HG02938 (cell line): ENCODE results near the gene BIRC5.

ENCODE experiments used
- ATAC-seq: cut with Tn5 transposase; IDR thresholded peaks from one replicate; pipeline ENCODE4 v1.9.1; 2021; ENCODE audit warnings: mild to moderate bottlenecking, moderate library complexity; ENCODE audit not compliant: unreplicated experiment

BIRC5 gene

GRCh38 chr17:78255029-78255656 lies 41.1 kb downstream of the BIRC5 start:
- ATAC-seq: no peak

GRCh38 chr17:78255953-78256706 lies 42.1 kb downstream of the BIRC5 start:
- no peak for ATAC-seq

GRCh38 chr17:78256707-78257591 lies 42.9 kb downstream of the BIRC5 start:
- no peak for ATAC-seq

GRCh38 chr17:78257810-78258322 lies 43.8 kb downstream of the BIRC5 start:
- no peak for ATAC-seq

- no peak for ATAC-seq
Measured at GRCh38 chr17:78258323-78259191, 44.5 kb downstream of the BIRC5 start.

GRCh38 chr17:78259192-78259554 lies 45.1 kb downstream of the BIRC5 start:
- no peak for ATAC-seq

- no peak for ATAC-seq
Measured at GRCh38 chr17:78263063-78263735, 49.1 kb downstream of the BIRC5 start.

GRCh38 chr17:78263736-78264340 lies 49.8 kb downstream of the BIRC5 start:
- ATAC-seq: no peak

- no peak for ATAC-seq
Measured at GRCh38 chr17:78264590-78264989, 50.5 kb downstream of the BIRC5 start.

- ATAC-seq: no peak
Measured at GRCh38 chr17:78265121-78265520, 51.1 kb downstream of the BIRC5 start.

GRCh38 chr17:78266231-78266631 lies 52.2 kb downstream of the BIRC5 start:
- ATAC-seq: no peak

GRCh38 chr17:78266771-78267170 lies 52.7 kb downstream of the BIRC5 start:
- ATAC-seq: no peak

- ATAC-seq: no peak
Measured at GRCh38 chr17:78267253-78268073, 53.4 kb downstream of the BIRC5 start.

GRCh38 chr17:78268191-78268874 lies 54.3 kb downstream of the BIRC5 start:
- no peak for ATAC-seq

- no peak for ATAC-seq
Measured at GRCh38 chr17:78268951-78269905, 55.2 kb downstream of the BIRC5 start.

- ATAC-seq: no peak
Measured at GRCh38 chr17:78269955-78270381, 55.9 kb downstream of the BIRC5 start.
